NCI-H748 (cell line): Measurements from ENCODE around the gene NOMO2.
"Not testable (repeated sequence)": the region's sequence is repeated elsewhere in the genome, so short reads cannot be mapped to it uniquely, and the experiment has no call there.

Experiments used
- DNase-seq: peaks from one replicate; lab custom pipeline; 2025; ENCODE audit not compliant: unreplicated experiment; lab: John Stamatoyannopoulos, UW

NOMO2 gene, protein sequence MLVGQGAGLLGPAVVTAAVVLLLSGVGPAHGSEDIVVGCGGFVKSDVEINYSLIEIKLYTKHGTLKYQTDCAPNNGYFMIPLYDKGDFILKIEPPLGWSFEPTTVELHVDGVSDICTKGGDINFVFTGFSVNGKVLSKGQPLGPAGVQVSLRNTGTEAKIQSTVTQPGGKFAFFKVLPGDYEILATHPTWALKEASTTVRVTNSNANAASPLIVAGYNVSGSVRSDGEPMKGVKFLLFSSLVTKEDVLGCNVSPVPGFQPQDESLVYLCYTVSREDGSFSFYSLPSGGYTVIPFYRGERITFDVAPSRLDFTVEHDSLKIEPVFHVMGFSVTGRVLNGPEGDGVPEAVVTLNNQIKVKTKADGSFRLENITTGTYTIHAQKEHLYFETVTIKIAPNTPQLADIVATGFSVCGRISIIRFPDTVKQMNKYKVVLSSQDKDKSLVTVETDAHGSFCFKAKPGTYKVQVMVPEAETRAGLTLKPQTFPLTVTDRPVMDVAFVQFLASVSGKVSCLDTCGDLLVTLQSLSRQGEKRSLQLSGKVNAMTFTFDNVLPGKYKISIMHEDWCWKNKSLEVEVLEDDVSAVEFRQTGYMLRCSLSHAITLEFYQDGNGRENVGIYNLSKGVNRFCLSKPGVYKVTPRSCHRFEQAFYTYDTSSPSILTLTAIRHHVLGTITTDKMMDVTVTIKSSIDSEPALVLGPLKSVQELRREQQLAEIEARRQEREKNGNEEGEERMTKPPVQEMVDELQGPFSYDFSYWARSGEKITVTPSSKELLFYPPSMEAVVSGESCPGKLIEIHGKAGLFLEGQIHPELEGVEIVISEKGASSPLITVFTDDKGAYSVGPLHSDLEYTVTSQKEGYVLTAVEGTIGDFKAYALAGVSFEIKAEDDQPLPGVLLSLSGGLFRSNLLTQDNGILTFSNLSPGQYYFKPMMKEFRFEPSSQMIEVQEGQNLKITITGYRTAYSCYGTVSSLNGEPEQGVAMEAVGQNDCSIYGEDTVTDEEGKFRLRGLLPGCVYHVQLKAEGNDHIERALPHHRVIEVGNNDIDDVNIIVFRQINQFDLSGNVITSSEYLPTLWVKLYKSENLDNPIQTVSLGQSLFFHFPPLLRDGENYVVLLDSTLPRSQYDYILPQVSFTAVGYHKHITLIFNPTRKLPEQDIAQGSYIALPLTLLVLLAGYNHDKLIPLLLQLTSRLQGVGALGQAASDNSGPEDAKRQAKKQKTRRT

GRCh38 chr16:18561727-18562314 lies at the start of gene NOMO2:
NOMO2 (minus strand) TSS chr16:18562097; CDS start chr16:18562040, 57 bp downstream.
- peak; percentile 33 for DNase-seq

- DNase-seq: not testable (repeated sequence)
Measured at GRCh38 chr16:18610147-18610803, 48.4 kb upstream of the NOMO2 start.

- DNase-seq: not testable (repeated sequence)
Measured at GRCh38 chr16:18608271-18608670, 46.4 kb upstream of the NOMO2 start.

- not testable (repeated sequence) for DNase-seq
Measured at GRCh38 chr16:18603572-18604246, 41.8 kb upstream of the NOMO2 start.

DNA sequence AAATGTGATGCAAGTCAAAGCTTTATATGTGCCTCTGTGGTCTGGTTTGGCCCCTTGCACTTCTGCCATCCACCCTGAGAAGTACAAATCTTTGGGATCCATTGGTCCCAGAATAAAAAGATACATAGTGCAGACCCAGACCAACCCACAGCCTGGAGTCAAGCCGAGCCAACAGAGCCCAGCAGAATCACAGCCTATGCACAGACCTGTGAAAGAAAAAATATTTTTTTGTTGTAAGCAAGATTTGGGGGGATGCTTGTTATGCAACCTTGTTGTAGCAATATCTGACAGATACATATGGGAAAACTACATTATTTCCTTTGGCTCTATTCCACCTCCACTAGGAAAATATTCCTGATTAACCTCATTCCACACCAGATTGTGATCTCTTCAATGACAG lies 36.7 kb upstream of the NOMO2 start:
- DNase-seq: not testable (repeated sequence)

DNA sequence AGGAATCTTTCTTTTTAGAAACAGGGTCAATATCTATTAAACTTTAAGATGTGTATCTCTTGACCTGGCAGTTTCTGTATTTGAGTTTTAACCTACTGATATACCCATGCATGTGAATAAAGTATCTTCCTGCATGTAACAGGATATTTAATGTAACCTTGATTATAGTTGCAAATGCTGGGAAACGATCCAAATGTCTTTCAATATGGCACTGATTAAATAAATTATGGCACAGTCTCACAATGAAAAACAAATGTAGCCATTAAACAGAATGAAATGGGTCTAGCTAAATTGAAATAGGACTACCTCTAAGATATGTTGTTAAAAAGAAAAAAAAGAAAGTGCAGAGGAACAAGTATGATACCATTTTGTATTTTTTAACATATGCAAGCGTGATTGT lies 35.8 kb upstream of the NOMO2 start:
- not testable (repeated sequence) for DNase-seq

DNA sequence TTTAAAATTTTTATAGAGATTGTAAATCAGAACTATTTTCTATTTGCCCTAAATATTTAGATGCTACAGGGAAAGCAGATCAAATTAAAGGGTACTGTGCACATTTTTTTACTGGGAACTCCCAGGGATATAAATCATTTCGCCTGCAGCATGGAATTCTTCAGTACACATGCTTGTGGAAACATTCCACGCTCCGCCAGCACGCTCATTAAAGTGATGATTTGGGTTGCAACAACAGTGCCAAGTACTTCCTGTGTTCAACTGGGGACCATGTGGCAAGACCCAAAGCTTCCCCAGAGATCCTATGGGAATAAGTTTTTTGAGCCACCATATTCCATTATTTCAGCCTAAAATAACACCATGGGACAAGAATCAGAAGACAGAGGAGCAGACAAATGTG lies 35.4 kb upstream of the NOMO2 start:
- peak; percentile 1 for DNase-seq

DNA sequence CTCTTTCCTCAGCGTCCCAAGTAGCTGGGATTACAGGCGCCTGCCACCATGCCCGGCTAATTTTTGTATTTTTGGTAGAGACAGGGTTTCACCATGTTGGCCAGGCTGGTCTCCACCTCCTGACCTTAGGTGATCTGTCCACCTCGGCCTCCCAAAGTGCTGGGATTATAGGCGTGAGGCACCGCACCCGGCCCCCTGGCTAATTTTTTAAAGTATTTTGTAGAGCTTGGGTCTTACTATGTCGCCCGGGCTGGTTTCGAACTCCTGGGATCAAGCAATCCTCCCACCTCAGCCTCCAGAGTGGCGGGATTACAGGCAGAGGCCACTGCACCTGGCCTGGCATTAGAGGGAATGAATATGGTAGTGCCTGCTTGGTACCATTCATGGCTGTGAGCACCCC lies 33.9 kb upstream of the NOMO2 start:
- DNase-seq: not testable (repeated sequence)

DNA sequence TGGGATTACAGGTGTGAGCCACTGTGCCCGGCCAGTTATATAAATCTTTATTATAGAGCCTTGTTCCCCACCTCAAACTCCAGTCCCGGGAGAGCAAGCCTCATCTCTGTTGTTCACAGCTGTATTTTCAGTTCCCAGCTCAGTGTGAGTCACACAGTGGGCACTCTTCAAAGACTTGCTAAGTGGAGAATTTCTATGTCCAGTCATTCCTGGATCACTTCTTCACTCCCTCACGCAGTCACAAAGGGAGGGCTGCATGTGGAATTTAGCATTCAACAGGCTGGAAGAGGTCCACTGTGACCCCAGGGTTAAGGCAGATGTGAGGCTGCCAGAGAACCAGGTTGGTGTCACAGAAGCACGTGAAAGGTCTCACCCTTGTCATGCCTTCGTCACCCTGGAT lies 33.0 kb upstream of the NOMO2 start:
- not testable (repeated sequence) for DNase-seq

GRCh38 chr16:18593904-18594303 lies 32.0 kb upstream of the NOMO2 start:
- not testable (repeated sequence) for DNase-seq

DNA sequence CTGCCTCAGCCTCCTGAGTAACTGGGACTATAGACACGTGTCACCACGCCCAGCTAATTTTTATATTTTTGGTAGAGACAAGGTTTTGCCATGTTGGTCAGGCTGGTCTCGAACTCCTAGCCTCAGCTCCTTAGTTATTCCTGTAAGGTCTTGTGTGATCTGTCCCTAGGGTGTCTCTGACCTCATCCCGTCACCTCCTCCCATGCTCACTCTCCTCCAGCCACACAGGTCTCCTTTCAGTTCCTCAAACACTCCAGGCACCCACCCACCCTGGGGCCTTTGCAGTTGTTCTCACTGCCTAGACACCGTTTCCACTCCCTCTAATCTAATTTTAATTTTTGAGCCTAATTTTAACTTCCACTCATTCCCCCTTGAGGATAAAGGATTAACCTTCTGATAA lies 31.1 kb upstream of the NOMO2 start:
- not testable (repeated sequence) for DNase-seq

GRCh38 chr16:18591908-18592307 lies 30.0 kb upstream of the NOMO2 start:
- DNase-seq: peak; percentile 40

GRCh38 chr16:18591441-18591840 lies 29.5 kb upstream of the NOMO2 start:
- DNase-seq: not testable (repeated sequence)

DNA sequence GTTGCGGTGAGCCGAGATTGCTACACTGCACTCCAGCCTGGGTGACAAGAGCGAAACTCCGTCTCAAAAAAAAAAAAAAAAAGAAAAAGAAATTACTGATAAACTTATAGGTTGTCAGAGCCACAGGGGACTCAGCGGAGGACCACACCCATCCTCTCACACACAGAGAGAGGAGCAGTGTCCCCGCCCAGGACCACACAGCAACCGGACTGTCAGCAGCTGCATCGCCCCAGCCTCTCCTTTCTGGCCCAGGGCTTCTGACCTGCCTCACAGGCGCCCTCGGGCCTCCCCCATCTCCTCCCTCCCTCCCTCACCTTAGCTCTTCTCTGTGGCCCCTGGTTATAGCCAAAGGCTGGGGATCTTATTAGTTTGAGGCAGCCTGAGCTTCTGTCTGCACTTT lies 27.9 kb upstream of the NOMO2 start:
- not testable (repeated sequence) for DNase-seq

DNA sequence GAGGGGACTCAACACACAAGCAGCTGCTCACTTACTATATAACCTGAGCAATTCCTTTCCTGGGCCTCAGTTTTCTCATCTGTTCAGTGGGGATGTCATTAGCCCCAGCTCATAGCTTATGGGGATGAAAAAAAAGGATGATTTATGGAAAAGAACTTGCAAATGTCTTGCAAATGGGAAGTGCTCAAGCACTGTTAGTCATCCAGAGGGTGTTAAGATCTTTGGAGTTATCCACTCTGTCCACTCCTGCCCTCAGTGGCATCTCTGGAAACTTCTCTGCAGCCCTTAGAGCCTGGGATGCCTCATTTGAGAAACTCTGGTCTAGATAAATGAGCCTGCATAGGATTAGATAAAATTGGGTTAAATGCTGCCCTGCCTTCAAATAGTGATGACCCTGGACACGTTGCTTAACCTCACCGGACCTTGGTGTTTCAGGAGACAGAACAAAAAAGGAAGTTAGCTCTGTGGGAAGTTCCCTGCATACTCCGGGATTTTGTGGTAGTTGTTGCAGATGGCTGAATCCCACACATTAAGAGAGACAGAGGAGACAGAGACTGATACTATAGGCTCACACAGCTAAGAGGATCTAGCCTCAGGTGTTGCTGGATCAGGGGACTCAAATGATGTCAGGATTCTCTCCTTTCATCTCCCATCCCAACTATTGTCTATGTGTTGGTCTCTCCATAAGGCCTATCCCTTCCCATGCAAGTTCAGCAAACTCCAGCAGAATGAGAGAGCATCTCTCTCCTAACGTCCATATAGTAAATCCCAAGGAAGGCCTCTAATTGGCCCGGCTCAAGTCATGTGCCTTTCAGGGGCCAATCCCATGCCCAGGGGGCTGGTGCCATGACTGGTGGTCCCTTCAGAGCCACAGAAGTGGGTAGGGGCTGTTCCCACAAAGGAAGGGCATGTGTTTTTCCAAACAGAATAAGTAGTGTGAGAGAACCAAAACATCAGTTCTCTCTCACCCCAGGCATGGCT lies 25.0 kb upstream of the NOMO2 start:
- DNase-seq: not testable (repeated sequence)

DNA sequence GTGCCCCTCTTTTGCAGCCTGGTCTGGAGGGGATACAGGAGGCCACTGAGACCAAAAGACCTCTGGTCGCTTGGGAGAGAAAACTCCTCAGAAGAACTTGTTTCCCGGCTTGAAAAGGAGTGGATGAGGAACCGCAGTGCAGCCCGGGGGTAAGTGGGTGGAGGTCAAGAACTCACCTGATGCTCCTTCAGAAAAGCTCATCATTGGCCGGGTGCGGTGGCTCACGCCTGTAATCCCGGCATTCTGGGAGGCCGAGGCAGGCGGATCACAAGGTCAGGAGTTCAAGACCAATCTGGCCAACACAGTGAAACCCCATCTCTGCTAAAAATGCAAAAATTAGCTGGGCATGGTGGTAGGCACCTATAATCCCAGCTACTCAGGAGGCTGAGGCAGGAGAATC lies 23.9 kb upstream of the NOMO2 start:
- DNase-seq: not testable (repeated sequence)

DNA sequence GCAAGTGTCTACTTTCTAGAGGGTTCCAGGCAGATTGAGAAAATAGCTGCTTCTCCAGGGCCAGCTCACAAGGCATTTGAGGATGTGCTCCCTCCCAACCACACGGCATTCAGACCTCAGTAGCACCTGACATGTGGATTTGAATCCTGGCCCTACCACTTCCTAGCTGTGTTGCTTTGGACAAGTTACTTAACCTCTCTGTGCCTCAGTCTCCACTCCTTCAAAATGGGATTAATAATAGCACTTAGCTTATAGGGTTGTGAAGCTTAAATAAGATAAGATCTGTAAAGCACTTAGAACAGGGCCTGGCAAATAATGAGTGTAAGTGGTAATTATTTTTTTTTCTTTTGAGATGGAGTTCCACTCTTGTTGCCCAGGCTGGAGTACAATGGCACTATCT lies 21.0 kb upstream of the NOMO2 start:
- DNase-seq: no peak

DNA sequence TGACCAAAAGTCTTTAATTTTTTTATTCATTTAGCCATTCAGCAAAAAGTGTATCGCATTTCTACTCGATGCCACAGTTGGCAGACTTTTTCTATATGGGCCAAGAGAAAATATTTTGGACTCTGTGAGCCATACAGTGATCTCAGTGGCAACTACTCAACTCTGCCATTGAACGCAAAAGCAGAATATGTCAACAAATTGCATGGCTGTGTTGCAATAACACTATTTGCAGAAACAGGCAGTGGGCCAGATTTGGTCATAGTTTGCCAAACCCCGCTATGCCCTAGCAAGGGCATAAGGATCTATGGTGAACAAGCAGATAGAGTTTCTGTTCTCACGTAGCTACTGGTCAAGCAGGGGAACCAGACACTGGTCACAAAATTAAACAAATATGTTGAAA lies 18.5 kb upstream of the NOMO2 start:
- not testable (repeated sequence) for DNase-seq
